Embryonic facial prominence (tissue), 1 donor: Measurements from ENCODE around the gene KCNQ5.

ENCODE experiments used
- DNase-seq: peaks from one replicate; pipeline ENCODE4 v3.0.0-alpha.2; 2016; ENCODE audit errors: extremely low spot score

KCNQ5 gene

DNA sequence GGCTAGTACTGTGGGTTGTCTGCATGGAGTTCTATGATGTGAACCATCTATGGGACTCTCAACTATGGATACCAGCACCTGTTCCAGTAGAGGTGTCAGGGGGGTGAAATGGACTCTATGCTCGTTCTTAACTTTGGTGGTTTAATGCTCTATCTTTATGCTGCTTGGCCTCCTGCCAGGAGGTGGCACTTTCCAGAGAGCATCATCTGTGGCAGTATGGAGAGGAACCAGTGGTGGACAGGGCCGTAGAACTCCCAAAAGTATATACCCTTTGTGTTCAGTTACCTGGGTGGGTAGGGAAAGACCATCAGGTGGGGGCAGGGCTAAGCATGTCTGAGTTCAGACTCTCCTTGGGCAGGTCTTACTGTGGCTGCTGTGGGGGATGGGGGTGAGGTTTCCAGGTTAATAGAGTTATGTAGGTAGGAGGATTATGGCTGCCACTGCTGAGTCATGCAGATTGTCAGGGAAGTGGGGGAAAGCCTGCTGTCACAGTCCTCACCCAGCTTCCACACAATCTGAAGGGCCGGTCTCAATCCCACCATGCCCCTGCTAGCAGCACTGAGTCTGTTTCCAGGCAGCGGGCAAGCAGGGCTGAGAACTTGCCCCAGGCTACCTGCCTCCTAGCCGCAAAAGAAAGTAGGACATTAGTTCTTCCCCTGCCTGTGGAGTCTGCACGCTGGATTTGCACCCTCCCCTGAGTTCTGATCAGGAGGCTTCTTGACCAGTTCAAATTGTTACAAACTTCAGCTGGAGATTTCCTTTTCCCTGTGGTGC, 284.0 kb downstream of the KCNQ5 start:
- no peak for DNase-seq

DNA sequence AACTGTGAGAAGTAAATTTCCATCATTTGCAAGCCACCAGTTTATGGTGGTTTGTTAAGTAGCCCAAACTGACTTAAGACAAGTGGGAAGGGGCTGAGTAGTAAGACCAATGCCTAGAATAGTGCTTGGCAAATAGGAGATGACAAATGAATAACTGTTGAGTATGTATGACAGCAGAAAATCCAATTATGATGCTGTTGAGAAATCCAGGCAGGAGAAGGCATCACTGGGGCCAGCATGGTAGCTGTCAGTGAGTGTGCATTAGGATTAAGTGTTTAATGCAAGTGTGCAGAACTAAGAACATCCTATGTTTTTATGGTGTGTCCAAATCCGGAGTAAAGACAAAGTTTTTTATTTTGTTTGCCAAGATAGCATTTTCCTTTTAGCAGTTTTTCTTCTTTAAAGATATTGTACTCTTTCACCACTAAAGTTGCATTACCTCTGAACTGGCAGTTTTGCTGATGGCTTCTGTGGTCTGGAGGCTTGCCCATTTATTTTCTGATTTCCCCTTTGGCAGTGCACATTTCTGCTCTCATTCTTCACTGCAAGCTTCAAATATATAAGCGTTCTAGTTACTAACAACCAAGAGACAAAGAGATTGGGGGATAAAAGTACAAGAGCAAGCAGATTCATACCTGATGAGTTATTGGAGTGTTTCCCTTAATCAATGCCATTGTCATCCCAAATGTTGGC, 289.7 kb downstream of the KCNQ5 start:
- DNase-seq = no peak

DNA sequence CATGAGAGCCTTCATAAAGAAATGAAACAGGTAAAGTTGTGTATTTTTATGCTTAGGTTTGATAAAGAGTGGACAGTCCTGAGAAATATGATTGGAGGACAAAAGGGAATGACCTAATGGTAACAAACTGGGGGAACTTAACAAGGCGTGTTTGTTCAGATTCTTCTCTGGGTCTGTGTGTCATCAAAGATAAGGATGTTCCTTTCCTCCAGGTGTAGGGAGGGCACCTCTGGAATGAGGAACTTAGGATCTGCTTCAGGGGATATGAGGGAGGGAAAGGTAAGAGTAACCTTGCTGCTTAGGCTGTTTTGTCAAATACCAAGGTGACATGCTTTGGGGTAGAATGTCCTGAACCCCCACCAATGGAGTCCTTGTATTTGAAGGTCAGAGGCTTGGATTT, 291.9 kb downstream of the KCNQ5 start:
- DNase-seq = no peak

DNA sequence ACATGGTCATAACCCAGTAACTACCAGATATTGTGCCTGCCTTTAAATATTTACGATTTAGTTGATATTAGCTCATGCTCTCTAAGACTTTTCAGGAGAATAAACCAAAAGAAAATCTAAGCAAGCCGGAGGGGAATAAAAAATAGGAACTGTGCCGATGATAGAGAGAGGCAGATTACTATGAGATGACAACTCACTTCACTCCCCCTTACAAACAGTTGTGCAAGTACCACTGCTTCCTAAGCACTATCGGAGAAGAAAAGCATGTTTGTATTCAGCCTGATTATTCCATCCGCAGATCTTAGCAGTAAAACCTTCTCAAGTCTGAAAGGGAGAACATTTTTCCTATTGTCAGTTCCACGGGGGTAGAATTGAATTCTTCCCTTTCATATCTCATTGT, 294.4 kb downstream of the KCNQ5 start:
- DNase-seq = no peak

DNA sequence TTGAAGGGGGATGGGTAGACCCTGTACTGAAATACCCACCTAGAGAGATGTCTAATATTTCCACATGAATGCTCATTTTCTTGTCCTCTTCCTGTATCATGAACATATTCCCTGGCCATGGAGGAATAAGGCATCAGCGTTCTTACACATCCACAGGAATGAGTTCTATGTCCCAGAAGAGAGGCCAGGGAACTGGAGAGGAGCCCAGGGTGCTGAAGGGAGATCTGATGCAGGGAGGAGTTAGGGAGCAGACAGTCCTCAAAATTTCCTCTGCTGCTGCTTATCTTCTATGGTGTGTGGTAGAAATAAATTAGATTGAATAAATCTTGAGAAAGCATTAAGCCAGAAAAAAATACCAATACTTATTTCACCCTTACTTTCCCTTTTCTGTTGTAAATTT, 295.0 kb downstream of the KCNQ5 start:
- no peak for DNase-seq

DNA sequence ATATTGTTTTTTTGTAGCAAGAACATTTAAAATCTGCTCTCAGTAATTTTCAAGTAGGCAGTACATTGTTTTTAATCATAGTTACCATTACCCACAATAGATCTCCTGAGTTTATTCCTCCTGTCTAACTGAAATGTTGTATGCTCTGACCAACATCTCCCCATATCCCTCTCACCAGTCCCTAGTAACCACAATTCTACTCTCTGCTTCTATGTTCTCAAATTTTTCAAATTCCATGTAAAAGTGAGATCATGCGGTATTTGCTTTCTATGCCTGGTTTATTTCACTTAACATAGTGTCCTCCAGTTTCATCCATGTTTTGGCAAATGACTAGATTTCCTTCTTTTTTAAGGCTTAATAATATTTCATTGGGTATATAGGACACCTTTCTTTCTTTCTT, 300.5 kb downstream of the KCNQ5 start:
- no peak for DNase-seq

DNA sequence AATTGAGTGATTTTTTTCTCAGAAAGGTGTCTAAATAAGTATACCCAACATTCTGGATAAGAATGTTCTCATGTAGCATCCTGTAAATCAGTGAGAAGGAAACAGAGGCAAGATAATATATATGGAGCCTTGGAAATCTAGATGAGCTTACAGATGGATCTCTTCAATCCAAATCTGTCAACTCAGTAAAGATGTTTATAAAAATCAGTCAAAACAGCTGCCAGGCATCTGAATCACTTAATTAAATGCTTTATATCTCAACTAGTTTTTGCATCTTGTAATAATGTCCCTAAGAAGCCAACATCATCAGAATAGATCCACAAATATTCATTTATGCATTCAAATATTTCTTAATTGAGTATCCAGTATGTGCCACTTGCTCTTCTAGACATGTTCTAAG, 303.3 kb downstream of the KCNQ5 start:
- DNase-seq = no peak

DNA sequence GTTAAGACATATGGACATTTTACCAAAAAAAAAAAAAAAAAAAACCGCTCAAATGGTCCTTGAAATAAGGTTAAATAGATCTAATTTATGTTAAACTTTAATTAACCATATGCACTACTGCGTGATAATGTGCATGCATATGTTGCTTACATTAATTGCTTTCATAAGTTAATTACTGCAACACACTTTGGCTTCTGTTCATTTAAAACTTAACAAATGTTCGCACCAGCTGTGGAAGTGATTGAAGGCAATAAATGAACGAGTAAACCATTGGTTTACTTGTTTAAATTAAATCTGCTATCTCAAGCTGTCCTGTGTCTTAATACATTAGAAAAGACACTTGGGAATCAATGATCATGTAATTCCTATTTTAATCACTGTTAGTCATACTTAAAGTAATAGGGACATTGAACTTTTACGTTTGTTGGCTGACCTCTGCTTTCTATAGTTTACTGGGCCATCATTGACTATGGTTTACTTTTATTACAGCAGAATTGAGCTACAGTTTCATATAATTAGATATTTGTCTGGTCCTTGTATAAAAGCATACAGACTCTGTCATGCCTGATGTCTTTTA, 308.8 kb downstream of the KCNQ5 start:
- DNase-seq = no peak

DNA sequence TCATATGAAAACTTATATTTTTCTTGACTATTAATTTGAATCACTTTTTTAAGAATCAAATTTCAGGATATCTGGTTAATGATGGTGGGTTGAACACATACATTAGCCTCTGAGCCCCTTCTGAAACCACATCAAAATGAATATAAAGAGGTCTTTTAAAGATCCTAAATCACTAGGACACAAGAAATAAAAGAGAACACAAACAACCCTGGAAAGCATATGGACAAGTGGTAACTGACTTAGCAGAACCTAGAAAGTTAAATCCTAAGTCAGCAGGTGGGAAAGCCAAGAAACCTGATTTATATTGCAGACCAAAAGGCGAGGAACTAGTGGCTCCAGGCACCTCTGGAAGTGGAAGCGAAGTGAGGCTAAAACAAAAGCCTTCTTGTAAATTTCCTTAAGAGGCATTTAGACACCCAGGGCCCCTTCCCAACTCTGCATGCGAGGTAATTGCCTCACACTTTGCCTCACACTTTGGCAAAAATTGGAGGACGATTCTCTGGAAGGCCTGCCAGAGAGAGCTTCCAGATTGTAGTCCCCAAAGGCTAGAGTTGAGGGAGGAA, 309.5 kb downstream of the KCNQ5 start:
- no peak for DNase-seq

DNA sequence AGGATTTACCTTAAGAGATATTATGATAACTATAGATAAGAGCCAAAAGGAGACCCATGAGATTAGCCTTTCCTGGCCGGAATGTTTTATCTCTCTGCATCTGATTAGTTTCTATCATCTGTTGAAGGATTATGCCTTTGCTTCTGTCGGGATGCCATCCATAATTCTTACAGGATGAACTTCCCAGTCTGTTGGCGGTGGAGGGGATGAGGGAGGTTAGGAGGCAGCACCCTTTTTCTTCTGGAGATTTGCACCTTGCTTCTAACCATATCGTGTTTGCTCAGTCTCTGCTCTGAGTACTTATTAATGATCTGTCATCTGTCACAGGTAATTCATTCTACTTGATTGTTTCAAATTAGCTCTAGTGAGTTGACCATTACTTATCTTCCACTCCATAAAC, 311.4 kb downstream of the KCNQ5 start:
- no peak for DNase-seq

DNA sequence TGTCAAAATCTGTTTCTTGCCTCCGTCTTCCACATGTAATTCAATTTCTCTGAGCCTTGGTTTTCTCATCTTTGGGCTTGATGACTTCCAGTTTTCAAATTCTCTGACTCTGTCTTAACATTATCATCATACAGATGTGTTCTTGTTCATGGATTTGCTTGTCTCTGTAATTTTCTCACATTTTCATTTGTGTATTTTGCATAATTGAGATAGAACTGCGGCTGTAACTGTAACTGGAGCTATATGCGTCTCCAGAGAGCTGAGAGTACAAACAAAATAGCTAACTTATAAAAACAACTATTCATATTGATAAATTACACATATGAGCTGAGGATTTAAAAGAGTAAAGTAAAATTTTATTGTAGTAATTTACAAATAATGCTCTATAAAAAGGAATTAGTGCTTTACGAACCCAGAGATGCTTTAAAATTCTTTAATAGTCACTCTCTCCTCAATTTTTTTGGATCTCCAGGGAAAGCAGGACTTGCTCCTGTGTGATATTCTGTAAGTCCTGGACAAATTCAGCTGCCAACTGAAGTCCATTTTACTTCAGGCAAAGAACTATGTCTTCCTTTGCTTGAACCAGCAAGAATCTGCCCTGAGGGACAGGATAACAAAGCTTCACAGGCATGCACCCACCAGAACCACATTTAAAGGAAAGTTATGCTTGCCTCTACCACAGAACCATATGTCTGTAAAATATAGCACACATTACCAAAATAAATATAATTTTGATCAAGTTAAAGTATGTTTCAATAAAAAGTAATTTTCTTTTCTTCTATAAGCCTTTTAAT, 315.1 kb downstream of the KCNQ5 start:
- DNase-seq = no peak

DNA sequence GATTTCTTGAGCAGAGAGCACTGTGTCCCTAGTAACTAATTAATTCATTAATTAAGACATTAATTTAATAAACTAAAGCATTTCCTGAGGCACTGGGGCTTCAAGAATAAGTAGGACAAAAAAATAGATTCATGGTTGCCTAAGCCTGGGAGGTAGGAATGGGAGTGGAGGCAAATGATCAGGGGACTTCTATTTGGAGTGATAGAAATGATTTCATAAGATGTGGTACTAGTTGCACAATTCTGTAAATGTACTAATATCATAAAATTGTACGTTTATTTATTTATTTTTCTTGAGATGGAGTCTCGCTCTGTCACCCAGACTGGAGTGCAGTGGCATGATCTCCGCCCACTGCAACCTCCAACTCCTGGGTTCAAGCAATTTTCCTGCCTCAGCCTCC, 316.2 kb downstream of the KCNQ5 start:
- DNase-seq = no peak

DNA sequence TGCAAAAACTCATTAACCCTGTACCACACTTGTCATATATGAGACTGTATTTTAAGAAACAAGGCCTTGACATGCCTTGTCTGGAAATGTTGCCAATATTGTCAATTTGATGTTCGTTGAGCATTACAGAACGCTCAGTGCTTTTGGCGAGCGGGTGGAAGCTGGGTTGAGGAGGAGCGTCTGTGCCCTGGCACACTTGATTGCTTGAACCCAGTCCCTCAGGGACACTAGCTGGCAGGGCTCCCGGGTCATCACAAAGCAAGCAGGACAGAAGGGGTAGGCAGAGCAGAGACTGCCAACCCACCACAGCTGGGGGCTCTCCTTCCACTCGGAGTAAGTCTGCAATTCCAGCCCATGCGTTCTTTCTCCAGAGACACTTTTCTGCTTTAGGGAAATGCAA, 317.1 kb downstream of the KCNQ5 start:
- no peak for DNase-seq

DNA sequence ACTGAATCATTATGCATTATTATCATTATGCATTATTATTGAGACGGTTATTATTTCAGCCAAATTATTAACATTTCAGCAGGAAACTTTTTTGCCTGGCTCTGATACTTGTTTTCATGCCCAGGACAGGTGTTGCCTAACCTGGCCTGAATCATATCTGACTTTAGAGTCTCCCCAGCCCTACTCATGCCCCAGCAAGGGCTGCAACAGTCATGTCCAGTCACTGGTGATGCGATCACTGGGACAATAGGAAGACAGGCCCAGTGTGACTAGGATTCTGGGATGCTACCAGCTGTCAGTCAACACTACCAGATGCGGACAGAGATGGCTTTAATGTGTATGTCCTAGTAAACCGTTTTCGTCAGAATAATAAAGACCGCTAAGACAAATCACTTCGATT, 318.4 kb downstream of the KCNQ5 start:
- DNase-seq = no peak

DNA sequence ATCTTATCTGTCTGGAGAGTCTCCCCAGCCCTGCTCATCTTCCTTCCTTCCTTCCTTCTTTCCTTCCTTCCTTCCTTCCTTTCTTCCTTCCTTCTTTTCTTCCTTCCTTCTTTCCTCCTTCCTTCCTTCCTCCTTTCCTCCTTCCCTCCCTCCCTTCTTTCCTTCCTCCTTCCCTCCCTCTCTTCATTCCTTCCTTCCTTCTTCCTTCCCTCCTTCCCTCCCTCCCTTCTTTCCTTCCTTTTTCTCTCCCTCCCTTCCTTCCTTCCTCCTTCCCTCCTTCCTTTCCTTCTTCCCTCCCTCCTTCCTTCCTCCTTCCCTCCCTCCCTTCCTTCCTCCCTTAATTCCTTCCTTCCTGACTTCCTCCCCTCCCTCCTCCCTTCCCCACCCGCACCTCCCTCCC, 319.4 kb downstream of the KCNQ5 start:
- DNase-seq = no peak

DNA sequence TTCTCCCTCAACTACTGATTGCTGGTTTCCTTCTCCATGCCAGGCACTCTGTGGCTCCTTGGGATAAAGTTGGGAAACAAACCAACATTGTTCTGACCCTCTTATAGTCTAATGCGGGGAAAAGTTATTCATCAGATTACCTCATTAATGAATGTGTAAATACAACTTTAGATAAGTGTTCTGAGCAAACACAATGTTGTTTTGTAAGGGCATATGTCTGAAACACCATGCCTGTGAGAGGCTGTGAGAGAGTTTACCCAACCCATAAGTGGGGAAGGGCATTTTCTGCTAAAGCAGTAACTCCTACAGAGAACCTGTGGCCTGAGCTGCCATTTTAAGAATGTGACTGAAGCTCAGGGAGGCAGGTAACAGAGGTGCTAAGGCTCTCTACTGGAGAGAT, 319.9 kb downstream of the KCNQ5 start:
- no peak for DNase-seq

DNA sequence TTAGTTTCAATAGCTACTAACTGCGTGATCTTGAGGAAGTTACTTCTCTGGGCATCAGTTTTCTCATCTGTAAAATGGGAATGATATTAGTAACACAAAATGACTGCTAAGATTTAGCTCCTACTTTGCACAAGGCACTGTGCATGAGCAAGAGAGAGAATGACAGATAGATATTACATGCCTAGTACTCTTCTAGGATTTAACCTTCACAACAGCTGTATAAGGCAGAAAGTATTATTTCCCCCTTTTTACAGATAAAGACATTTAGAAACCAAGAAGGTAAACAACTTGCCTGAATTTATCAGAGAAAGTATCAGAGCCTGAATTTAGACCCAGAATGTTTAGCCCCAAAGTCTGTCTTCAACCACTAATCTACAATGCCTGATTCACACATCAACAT, 321.8 kb downstream of the KCNQ5 start:
- DNase-seq = no peak

DNA sequence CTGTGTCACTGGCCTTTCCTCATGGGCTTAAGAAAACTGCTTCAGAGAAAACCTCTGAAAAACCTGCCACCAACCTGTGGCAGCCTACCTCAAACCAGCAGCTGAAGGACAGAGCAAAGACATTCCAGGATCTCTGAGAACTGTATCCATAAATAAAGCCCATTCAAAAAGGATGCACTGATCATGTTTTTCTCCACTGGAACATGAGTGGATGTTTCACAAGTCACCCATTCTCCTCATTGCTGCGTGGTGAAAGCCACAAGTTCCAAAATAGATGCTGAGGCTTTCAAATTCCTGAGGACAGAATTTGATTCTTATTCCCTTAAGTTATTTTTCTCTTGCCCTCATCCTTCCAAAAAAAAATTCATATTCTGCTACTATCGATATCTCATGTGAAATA, 322.8 kb downstream of the KCNQ5 start:
- DNase-seq = no peak

DNA sequence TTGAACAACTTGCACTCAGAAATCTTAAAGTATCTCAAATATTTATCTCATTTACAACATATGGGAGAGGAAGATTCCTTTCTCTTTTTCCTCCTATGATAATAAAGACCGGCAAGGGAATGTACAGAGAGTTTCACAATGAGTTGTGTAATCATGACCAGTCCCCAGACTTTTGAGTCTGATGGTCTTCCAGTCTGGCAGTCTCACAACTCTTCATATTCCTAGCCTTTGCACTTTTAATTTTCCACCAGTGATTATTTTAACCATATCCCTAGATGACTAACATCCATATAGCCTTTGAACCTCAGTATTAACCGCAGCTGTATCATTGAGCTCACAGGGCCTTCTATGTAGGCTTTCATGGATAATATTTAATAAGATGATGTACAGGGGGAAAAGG, 324.9 kb downstream of the KCNQ5 start:
- no peak for DNase-seq

DNA sequence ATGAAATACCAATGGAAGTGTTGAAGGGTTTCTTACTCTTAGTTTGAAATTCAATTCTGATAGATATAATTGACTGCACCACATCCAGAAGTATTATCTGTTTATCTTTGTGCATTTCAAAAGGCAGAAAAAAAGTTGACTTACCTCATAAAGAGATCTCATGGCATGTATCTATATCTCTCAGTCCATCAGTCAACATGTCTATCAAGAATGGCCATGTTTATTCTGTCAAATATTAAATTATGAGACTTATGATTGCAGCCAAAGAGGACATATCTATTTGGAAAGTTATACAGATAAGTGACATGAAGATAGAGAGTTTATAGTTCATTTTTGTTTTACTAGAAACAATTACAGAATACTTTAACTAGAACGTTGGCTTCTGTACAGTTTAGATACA, 325.7 kb downstream of the KCNQ5 start:
- DNase-seq = no peak

DNA sequence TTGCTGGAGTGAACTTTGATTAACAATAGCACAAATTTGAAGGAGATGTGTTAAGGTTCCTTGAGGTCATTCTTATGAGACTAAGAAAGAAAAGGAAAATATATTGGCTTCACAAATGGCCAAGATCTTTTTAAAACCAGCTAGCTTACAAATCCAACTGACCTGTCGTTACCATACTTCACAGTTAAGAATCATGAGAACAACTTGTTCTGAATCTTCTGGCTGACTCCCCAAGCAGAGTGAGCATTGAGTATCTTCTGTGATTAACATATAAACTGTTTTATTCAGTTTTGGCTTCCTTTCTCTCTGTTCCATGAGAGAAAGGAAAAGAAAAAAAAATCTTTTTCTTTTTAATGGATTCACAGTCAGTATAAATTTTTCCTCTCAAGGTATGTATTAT, 326.3 kb downstream of the KCNQ5 start:
- DNase-seq = no peak
